Measurements from ENCODE around the gene SEMA6D.

GRCh38 chr15:47788685-47789084 lies 71.4 kb downstream of the SEMA6D start:
- TF ChIP-seq CTCF (IDR thresholded peaks at IDR 0.05) (no peak), POLR2A (IDR thresholded peaks at IDR 0.05) (no peak)

Data from right lobe of liver (tissue), 4 donors.